Measurements from ENCODE around the gene EPHB1. TPM values are rescaled to one million over a fixed set of nuclear protein-coding genes. Genes with fewer than 3 reads are reported as not detected.

The EPHB1 gene
- total and polyA plus RNA-seq, 2 donors (not counting 3 experiments of a cell fraction or from before 2014, with no cell fraction given), result 1.3 to 5.2 TPM

- TF ChIP-seq FOS (IDR thresholded peaks at IDR 0.05; ENCODE audit: borderline replicate concordance, insufficient read depth, low read length), result no peak
- no peak for TF ChIP-seq POLR2AphosphoS5 (IDR thresholded peaks at IDR 0.05; ENCODE audit: insufficient read depth, low read depth, low read length)
- no peak for TF ChIP-seq JUN (IDR thresholded peaks at IDR 0.05; ENCODE audit: borderline replicate concordance, insufficient read depth, insufficient read length, low read depth)
- no peak for TF ChIP-seq CTCF (IDR thresholded peaks at IDR 0.05; ENCODE audit: extremely low read depth in 1 of 2, insufficient read depth in 1 of 2, low read depth in 1 of 2, low read length in 2 of 2)
- no peak for TF ChIP-seq GATA2 (IDR thresholded peaks at IDR 0.05; ENCODE audit: insufficient read depth, insufficient read length, low read depth, low read length)
- no peak for TF ChIP-seq EZH2 (IDR thresholded peaks at IDR 0.05; ENCODE audit: borderline replicate concordance, low read depth, low read length, severe bottlenecking)
- no peak for TF ChIP-seq MYC (IDR thresholded peaks at IDR 0.05; ENCODE audit: low read depth, low read length)
- no peak for TF ChIP-seq POLR2A (IDR thresholded peaks at IDR 0.05; ENCODE audit: low read depth, low read length)
- TF ChIP-seq MAX (IDR thresholded peaks at IDR 0.05; ENCODE audit: insufficient read depth, insufficient read length), result no peak
- Histone ChIP-seq H3K27me3 (ENCODE audit: control insufficient read depth in 2 of 2, insufficient read depth in 2 of 2, low read length in 2 of 2) (no peaks in the 10 kb centered on the region), H3K9me1 (replicated peaks; ENCODE audit: control insufficient read depth, extremely low read depth, insufficient read depth, low read length) (no peaks in the 10 kb centered on the region), H3K9ac (replicated peaks; ENCODE audit: extremely low read depth, insufficient read depth, low read length) (no peak overlapping the region), H3K27ac (ENCODE audit: insufficient read depth, low read depth, low read length) (no peak overlapping the region), H3K4me1 (ENCODE audit: control insufficient read depth, extremely low read depth, insufficient read depth, low read length) (no peaks in the 10 kb centered on the region), H3K4me2 (ENCODE audit: insufficient read depth, low read length) (no peak overlapping the region), H3K36me3 (ENCODE audit: control insufficient read depth in 2 of 2, extremely low read depth in 1 of 2, insufficient read depth in 2 of 2, low read length in 2 of 2) (no peaks in the 10 kb centered on the region), H4K20me1 (replicated peaks; ENCODE audit: control insufficient read depth, extremely low read depth, insufficient read depth, low read length) (no peaks in the 10 kb centered on the region), H3K4me3 (replicated peaks in 1 of 3; ENCODE audit: insufficient read depth in 1 of 3, low read depth in 1 of 3, low read length in 3 of 3) (no peak overlapping the region), H3K79me2 (ENCODE audit: control insufficient read depth, insufficient read depth, low read length) (no peaks in the 10 kb centered on the region), H3K9me3 (replicated peaks; ENCODE audit: control insufficient read depth, insufficient read depth, low read length) (peaks cover under 1% of the 10 kb centered on the region), H2AFZ (ENCODE audit: low read depth, low read length) (no peak overlapping the region)
- POLR2A ChIA-PET, result no interaction called here
- no peak for FAIRE-seq
- DNase-seq (ENCODE audit: low read depth, low spot score), result no peak
- intact Hi-C loops (cut with micrococcal nuclease) (no loop called here), dilution Hi-C loops (cut with MboI; ENCODE audit: extremely low pct_ligation_motif_present, low sequenced_read_pairs) (no loop called here)
- BruUV-seq (replicated peaks), result no TSS peak
- CTCF ChIA-PET, result no interaction called here
These were observed 350.5 kb downstream of the EPHB1 start for GRCh38 chr3:135145581-135145980.
